Measurements from ENCODE around the gene LBX1.

Gene LBX1

DNA sequence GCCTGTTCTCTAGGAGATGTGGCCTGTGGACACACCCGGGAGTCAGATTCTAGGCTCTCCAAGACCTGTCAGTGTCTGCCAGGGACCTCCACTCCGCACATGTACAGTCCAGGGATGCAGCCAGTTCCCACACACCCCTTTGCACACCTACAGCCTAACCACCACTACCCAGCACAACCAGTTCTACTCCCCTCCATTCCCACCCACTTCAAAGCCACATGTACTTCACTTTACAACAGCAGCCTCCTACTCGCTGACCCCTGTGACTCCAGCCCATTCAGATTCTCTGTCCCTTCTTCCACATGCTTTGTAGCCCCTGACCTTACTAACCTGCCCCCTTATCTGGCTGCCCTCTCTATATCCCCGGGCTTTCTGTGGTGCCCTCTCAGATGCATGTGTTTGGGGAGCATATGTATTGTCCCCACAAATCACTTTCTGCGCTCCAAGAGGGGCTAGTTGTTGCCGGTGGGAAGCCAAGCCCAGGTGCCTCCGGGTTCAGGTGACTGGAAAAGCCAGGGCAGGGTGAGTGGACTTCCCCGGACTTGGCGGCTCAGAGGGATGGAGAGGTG is 7.2 kb downstream of the LBX1 start:
- no peak for TF ChIP-seq NFIC (IDR thresholded peaks at IDR 0.05)
- TF ChIP-seq, protein P1, sequence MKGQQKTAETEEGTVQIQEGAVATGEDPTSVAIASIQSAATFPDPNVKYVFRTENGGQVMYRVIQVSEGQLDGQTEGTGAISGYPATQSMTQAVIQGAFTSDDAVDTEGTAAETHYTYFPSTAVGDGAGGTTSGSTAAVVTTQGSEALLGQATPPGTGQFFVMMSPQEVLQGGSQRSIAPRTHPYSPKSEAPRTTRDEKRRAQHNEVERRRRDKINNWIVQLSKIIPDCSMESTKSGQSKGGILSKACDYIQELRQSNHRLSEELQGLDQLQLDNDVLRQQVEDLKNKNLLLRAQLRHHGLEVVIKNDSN (IDR thresholded peaks at IDR 0.05), result no peak

DNA sequence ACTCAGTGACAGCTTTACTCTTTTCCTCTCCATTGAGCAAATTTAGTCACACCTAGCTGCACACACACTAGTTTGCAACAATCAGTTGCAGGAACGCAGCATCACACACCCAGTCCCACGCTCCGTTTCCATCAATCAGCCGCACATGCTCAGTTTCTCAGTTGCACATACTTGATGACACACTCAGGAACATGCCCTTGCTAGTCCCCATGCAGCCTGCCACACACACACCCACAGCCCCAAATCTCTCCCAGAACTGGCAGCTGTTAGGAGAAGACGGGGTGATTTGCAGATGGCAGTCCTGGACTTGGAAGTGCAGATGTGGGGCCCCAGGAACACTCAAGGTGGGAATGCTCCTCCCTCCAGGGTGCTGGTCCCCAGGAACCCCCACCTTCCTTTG is 7.7 kb downstream of the LBX1 start:
- TF ChIP-seq NFIC (IDR thresholded peaks at IDR 0.05), result no peak
- no peak for TF ChIP-seq TEAD4 (IDR thresholded peaks at IDR 0.05)
- TF ChIP-seq EP300 (IDR thresholded peaks at IDR 0.05; ENCODE audit: borderline replicate concordance), result no peak
- TF ChIP-seq TCF12 (IDR thresholded peaks at IDR 0.05; ENCODE audit: low read depth), result no peak
- no peak for TF ChIP-seq ZBTB7A (IDR thresholded peaks at IDR 0.05; ENCODE audit: low read depth)
- TF ChIP-seq TAF1 (IDR thresholded peaks at IDR 0.05; ENCODE audit: low read depth), result no peak

DNA sequence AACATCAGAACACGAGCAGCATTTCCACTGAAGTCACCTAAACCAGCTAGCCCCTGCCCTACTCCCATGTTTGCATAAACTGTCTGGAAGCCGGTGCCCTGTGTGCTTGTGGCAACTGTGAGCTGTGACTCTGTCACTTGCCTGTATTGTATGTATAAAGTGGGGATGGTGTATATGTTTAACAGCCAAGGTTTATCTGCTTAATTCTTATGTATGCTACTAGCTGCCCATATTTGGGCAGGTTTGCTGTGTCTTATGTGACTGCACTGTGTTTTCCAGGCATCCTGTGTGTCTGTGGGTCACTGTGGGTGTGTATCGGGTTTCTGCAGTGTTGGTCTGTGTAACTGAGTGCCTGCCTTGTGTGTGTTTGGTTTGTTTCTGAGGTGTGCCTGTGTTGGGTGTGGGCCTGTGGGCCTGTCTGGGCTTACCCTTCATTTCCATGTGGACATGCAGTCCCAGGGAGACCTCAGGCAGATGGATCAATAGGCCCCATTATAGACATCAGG is 9.3 kb downstream of the LBX1 start:
- TF ChIP-seq CREB1 (IDR thresholded peaks at IDR 0.05; ENCODE audit: low read depth) (no peak), TEAD4 (IDR thresholded peaks at IDR 0.05) (no peak), YY1 (IDR thresholded peaks at IDR 0.05; ENCODE audit: low read depth) (no peak)
- TF ChIP-seq, protein P2, sequence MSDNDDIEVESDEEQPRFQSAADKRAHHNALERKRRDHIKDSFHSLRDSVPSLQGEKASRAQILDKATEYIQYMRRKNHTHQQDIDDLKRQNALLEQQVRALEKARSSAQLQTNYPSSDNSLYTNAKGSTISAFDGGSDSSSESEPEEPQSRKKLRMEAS (IDR thresholded peaks at IDR 0.05), result no peak
- TF ChIP-seq, protein P1 (IDR thresholded peaks at IDR 0.05), result no peak

DNA sequence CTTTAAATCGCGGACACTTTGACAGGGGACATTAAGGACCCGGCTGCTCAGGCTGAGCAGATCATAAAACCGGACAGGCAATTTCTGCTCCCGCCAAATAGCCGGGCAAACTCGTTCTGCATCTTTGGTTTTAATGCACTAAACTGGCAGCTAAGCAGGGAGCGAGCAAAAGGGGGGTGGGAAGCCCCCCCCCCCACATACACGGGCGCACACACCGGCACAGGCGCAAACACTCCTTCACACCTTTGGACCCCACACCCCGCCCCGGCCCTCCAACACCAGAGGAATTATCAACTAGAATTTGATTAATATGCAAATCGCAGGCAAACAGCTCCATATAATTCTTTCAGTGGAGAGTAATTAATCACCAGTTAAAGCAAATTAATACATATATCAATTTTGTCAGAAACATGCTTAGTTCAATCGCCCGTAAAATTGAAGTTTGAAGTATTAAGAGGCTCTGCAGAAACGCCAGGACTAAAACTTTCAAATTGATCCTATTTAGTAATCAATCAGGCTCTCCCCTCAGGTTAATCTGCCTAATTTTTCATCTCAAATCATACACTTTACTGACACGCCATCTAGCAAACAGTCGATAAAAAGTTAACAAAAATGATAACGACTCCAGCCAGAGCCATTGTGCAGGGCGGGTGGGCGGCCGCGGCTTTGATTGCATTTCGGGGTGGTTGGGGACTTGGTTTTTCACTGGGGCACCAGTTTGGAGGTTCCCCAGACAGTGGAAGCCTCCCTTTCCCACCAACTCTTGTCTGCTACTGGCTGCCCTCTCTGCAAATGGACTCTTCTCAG is 9.9 kb downstream of the LBX1 start:
- no peak for TF ChIP-seq CREB1 (IDR thresholded peaks at IDR 0.05; ENCODE audit: low read depth)
- TF ChIP-seq CEBPB (IDR thresholded peaks at IDR 0.05), result no peak

DNA sequence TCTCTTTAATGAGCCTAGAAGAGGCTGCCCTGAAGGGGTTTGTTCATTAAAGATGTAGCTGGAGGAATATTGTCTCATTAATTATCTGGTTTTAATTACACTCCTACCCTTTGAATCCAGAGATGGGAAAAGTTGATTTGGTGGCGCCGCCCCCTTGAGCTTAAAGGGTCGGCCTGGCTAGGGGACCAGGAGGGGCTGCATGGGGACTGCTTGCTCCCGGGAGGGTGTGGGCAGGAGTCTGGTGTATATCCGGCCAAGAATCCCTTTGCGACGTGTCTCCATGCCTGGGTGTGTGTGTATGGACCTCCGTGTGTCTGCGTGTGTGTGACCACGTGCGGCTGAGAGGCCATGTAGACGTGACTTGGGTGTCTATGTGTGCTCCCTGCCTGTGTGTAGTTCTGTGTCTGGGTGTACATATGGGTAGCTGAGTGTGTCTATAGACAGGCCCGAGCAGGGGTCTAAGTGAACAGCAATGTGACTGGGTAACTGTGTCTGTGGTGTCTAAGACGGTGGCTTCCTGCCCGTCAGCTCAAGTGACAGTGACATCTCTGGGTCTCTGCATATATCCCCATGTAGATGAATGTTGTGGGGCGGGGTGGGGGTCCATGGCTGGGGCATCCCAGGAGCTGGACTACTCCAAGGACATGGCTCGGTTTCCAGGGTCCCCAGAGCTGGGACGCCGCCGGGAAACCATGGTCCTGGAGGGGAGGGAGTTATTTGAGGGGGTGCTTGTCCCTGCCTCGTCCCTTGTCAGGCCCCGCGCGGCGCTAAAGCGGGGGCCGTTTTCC is 10.7 kb downstream of the LBX1 start:
- TF ChIP-seq NFIC (IDR thresholded peaks at IDR 0.05), result no peak
- TF ChIP-seq CEBPB (IDR thresholded peaks at IDR 0.05), result no peak
- TF ChIP-seq, protein P2 (IDR thresholded peaks at IDR 0.05), result no peak

DNA sequence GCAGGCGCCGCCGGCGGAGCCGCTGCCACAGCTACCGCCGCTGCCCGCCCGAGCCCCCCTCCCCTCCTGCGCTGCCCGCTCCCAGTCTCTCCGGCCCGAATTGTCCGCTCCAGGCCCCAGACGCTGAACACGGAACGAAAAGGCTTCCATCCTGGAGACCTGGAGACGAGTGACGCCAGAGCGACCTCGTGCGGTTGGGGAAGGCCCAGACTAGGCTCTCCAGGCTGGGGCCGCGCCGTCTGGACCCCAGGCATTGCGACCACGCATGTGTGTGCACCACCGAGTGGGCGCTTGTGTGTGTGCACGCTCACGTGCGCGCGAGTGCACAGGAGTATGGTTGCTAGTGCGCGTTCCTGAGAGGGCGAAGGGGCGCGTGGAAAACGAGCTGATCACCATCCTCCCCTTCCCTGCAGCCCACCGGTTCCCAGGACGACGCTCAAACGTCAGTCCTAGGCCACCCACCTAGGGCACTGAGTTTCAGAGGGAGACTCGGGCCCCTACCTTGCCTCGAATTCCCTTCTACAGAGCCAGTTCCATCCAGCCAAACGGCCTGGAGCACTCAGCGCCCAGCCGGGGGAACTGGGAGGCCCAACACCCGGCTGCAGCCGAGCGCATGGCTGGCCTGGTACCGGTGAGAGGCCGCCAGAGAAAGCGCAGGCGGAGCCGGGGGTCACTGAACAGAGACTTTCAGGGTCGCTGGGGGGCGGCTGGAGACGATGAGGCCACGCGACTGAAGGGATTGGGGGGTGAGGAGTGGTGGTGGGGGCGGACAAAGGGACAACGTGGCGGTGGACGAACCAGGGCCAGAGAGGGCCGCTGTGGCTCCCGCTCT is 11.6 kb downstream of the LBX1 start:
- no peak for TF ChIP-seq FOXM1 (IDR thresholded peaks at IDR 0.05; ENCODE audit: borderline replicate concordance, low read depth)
- TF ChIP-seq TAF1 (IDR thresholded peaks at IDR 0.05; ENCODE audit: low read depth), result no peak
- TF ChIP-seq RAD21 (IDR thresholded peaks at IDR 0.05; ENCODE audit: low read depth), result peak; percentile 33; the same call in 1 of the 2 replicates
- TF ChIP-seq CREB1 (IDR thresholded peaks at IDR 0.05; ENCODE audit: low read depth), result no peak
- no peak for TF ChIP-seq YY1 (IDR thresholded peaks at IDR 0.05; ENCODE audit: low read depth)
- no peak for TF ChIP-seq EP300 (IDR thresholded peaks at IDR 0.05; ENCODE audit: borderline replicate concordance)
- no peak for TF ChIP-seq ZBTB7A (IDR thresholded peaks at IDR 0.05; ENCODE audit: low read depth)
- TF ChIP-seq, protein P3, sequence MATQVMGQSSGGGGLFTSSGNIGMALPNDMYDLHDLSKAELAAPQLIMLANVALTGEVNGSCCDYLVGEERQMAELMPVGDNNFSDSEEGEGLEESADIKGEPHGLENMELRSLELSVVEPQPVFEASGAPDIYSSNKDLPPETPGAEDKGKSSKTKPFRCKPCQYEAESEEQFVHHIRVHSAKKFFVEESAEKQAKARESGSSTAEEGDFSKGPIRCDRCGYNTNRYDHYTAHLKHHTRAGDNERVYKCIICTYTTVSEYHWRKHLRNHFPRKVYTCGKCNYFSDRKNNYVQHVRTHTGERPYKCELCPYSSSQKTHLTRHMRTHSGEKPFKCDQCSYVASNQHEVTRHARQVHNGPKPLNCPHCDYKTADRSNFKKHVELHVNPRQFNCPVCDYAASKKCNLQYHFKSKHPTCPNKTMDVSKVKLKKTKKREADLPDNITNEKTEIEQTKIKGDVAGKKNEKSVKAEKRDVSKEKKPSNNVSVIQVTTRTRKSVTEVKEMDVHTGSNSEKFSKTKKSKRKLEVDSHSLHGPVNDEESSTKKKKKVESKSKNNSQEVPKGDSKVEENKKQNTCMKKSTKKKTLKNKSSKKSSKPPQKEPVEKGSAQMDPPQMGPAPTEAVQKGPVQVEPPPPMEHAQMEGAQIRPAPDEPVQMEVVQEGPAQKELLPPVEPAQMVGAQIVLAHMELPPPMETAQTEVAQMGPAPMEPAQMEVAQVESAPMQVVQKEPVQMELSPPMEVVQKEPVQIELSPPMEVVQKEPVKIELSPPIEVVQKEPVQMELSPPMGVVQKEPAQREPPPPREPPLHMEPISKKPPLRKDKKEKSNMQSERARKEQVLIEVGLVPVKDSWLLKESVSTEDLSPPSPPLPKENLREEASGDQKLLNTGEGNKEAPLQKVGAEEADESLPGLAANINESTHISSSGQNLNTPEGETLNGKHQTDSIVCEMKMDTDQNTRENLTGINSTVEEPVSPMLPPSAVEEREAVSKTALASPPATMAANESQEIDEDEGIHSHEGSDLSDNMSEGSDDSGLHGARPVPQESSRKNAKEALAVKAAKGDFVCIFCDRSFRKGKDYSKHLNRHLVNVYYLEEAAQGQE (IDR thresholded peaks at IDR 0.05; ENCODE audit: low read depth), result no peak
- TF ChIP-seq, protein P2 (IDR thresholded peaks at IDR 0.05), result peak; percentile 38; the same call in 1 of the 2 replicates
- TF ChIP-seq, protein P1 (IDR thresholded peaks at IDR 0.05), result no peak
- no peak for TF ChIP-seq TEAD4 (IDR thresholded peaks at IDR 0.05)
- TF ChIP-seq EGR1 (IDR thresholded peaks at IDR 0.05), result no peak
- no peak for TF ChIP-seq CEBPB (IDR thresholded peaks at IDR 0.05)
- no peak for TF ChIP-seq TCF12 (IDR thresholded peaks at IDR 0.05; ENCODE audit: low read depth)
- TF ChIP-seq NFIC (IDR thresholded peaks at IDR 0.05), result no peak
